Measurements from ENCODE around the gene SAMD14.

Gene SAMD14

DNA sequence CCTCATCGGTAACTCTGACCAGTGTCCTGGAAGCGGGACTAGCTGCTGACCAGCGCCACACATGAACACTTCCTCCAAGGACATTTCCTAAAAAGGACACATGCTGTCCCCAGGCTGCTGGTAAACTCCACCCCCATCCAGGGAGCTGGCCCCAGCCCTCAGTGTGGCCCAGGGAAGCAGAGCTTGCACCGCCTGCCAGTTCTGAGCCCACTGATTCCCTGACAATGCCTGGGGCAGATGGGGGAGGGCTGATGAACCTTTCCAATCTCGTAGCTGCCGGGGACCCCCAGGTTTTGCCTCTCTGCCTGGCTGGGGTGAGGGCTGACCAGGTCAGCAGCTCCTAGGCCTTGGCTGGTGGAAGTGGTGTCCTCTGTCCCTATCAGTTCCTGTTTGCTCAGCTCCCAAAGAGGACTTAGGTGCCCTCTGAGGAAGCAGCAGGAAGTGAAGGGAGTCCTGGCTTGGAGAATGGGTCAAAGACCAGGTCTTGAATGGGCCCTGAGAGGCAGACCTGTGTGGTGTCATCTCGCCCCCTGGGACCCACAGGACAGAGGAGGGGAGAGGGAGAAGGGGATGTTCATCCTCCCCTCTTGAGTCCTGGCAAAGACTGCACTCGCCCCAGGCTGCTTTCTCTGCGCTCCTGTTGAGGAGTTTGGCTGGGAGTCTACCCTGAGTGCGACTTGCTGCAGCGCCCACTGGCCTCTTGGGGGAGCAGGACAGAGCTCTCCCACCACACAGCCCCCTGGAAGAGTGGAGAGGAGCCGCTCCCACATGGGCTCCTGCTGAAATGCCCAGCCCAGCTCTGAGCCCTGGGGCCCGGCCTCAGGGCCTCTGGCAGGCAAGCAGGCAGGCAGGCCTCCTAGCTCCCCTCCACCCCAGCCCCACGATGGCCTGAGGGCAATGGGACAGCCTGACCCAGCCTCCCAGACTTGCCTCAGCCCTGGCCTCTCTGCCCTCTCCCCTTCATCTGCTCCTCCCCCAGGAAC, 18.0 kb downstream of the SAMD14 start:
- DNase-seq = no peak

DNA sequence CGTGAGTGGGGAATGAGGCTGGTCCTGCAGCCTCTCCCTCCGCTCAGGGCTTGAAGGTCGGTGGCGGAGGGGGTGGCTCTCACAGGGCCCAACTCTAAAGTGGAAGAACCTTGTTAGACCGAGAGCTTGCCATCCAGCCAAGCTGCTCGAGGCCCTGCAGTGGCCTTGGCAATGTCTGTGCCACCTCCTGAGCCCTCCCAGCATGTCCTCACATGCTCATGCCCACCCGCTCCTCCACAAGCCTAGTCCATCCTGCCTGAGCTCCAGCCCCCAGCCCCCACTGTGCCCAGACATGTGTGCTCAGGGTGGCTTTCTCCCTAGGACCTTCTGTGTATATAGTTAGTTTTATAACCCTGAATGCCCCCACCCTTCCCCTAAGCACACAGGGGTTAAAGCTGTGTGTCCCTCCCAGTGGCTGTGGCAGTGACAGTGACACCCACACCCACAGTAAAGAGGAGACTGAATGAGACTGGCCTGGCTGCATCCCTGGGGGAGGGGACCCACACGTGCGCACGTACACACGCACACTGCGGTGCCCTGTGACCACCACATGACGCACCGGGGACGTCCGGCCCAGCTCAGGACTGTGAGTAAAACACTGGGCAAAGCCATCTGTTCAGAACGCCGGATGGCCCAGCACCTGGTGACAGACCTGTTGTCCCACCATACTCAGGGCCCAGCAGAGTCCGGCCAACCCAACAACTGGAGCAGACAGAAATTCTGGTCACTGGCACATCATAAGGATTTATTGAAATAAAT, 19.2 kb downstream of the SAMD14 start:
- no peak for DNase-seq

DNA sequence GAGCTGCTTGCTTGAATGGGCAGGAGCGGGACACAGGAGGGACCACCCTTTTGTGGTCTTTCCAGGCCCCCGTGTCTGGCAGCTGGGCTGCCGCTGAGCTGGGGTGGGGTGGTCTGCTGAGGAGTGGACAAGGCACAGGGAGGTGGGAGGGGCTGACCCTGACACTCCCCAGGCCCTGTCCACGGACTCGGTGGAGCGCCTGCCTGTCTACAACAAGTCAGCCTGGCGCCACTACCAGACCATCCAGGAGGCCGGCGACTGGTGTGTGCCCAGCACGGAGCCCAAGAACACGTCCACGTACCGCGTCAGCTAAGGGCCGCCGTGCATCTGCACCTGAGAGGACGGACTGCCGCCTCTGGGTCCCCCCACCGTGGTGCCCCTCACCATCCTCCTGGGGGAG, 20.2 kb downstream of the SAMD14 start:
- DNase-seq = no peak

DNA sequence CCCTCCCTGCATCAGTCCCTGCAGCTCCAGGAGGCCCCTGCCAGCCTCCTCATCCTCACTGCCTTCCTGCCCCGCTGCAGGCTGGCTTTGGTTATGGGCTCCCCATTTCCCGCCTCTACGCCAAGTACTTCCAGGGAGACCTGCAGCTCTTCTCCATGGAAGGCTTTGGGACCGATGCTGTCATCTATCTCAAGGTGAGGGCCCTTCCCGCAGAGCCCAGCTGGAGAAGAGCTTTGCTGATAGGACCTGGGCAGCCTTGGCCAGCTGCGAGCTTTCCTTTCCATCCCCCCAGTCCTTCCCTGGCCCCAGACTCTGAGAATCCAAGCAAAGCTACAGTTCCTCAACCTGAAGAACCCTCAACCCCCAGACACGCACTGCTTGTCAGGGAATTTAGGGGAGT, 20.8 kb downstream of the SAMD14 start:
- DNase-seq = no peak

DNA sequence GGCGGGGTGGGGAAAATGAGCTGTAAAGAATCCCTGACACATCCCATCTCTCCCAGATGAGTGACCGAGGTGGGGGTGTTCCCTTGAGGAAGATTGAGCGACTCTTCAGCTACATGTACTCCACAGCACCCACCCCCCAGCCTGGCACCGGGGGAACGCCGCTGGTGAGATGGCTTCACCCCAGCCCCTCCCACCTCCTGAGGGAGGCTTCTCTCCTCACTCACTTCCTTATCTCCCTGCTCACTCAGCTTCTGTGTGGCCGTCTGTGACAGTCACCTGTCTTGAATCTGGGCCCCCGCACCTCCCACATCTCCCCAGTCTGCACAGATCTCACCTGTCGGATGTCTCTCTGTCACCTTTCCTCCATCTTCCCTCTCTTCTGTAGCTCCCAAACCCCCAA, 21.4 kb downstream of the SAMD14 start:
- DNase-seq = no peak

DNA sequence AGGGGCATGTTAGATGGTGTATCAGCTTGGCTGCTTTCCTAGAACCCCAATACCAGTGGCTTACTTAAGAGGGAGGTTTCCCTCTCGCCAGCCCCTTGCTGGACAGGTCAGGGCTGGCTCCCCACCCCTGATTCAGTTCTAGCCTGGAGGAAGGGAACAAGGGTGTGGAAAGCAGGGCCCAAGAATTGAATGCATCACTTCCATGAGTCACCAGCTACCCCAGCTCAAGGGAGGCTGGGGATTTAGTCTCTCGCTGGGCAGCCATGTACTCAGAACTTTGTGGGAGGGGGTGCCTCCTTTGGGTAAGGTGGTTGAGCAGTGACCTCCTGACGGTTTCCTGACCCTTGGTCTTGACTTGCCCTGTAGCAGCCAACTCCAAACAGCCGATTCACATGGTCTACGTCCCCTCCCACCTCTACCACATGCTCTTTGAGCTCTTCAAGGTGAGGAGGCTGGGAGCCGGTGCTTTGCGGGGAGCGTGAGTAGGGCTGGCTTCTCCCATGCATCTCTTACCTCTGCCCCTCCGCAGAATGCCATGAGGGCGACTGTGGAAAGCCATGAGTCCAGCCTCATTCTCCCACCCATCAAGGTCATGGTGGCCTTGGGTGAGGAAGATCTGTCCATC, 22.1 kb downstream of the SAMD14 start:
- DNase-seq = no peak

DNA sequence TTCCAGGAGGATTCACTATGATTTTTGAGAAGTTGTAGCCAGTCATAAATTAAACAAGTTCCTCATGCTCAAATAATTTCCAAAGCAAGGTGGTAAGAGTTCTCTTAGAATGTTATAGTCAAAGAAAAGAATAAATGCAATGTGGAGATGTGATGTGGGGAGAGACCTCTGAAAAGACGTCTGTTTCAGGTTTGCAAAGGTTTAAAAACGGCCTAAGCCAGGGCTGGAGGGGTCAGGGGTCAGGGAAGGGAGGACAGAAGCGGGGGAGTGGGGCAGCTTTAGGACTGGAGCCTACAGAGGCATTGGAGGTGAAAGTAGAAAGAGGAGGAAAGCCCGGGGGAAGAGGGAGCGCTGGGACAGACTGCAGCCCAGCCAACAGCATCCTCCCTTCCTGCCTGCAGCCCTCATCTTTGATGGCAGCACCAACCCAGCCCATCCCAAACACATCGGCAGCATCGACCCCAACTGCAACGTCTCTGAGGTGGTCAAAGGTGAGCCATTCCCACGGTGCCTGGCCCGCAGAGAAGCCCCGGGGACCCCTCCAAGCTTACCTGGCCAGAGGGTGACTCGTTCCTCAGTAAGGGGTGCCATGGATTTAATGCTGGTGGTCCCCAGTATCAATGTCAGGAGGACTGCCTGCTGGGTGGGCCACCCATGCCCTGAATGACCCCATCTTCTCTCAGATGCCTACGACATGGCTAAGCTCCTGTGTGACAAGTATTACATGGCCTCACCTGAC, 23.4 kb downstream of the SAMD14 start:
- DNase-seq = no peak

DNA sequence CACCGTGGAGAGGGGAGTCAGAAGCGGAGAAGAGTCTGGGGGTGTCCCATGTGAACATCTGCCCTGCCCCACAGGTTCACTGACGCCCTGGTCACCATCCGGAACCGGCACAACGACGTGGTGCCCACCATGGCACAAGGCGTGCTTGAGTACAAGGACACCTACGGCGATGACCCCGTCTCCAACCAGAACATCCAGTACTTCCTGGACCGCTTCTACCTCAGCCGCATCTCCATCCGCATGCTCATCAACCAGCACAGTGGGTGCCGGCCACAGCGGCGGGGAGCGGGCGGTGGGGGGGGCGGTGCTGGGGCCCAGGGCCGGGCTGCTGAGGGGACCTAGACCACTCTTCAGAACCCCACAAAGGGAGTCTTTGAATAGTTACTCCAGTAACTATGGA, 24.1 kb downstream of the SAMD14 start:
- DNase-seq = no peak

DNA sequence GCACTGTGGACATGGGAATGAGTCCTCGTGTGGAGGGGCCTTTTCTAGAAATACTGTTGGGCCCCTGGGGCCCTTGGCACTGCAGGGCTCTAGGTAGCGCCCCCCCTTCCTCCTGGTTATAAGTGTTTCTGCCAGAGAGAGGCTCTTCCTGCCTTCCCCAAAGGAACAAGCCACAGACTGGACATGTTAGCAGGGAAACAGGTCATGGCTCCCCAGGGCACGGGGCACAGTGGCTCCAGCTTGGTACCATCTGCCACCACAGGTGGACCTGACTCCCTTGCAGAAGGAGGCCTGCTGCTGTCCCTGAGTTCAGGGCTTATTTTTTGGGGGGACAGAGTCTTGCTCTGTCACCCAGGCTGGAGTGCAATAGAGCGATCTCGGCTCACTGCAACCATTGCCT, 26.0 kb downstream of the SAMD14 start:
- DNase-seq = no peak

DNA sequence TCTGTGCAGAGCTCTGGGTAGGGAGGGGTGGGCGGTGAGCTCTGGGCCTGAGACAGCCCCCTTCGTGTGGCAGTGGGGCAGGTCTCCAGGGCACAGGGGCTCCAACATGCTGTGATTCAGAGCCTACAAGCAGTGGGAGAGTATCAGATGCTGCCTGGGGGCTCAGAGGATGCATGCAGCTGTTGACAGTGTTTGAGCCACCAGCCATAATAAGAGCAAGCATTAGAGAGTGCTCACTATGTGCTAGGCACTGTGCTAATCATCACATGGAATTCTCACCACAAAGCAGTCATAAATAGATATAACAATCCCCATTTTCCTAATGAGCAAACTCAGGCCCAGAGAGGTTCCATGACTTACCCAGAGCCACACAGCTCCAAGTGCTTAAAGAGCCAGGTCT, 26.7 kb downstream of the SAMD14 start:
- DNase-seq = no peak

DNA sequence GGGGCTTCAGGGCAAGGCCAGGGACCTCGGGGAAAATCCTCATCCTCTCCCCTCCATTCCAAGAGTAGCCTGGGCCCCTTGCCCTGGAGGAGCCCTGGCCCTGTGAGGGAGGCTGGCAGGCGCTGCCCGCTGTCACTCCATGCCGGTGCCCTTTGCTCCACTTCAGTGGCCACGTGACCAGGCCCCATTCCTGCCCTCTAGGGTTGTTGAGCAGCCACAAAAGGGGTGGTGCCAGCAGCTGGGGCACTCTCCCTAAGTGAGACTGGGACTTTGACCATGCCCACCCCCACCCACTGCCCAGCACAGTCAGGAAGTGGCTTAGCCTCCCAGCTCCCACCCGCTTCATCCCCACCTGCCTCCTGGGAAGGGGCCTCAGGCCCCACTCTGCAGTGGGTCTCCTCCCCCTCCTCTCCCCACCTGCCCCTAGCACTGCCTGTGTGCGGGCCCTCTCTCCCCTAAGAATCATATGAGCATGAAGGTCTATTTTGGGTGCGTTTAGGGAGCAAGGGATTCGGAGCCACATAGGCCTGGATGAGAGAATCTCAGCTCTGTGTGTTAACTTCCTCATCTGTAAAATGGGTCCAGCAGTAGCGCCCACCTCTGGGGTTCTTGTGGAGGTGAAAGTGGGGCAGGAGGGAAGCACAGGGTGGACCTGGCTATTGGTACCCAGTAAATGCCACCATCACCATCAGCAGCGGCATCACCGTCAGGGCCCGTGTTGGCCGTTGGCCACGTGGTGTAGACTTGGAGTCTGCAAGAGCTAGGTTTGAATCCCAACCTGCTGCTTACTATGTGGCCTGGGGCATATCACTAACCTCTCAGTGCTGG, 27.6 kb downstream of the SAMD14 start:
- DNase-seq = no peak

DNA sequence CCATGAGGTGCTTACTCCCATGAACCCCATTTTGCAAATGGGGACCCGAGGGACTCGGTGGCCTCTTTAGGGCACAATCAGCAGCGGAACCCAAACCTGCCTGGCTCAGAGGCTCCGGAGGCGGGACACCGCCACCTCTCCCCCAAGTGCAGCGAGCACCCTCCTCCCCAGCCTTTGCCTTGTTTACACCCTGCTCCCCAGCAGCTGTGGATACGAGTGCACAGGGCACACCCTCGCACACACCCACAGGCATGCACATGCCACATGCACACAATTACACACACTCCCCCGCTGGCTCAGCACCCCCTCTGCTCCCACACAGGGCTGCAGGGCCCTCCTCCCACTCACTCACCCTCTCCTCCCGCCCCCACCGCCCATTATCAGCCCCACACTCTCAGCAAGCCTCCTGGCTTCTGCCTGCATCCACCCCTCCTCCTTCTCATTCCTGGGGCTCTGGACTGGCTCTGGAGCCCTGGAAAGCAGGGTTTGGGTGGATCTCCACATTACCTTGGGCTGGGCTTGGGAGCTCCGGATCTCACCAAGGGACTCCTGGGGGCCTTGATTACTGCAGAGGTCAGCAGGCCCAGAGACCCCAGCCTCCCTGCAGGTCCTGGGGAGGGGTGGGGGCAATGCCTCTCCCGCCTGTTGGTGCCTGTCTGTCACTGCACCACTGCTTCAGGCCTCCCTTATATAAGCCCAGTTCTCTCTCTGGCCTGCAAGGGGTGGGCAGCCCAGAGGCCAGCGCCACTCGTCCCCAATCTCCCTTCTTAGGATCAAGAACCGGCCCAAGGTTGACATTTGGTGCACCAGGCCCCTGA, 28.4 kb downstream of the SAMD14 start:
- DNase-seq = no peak

DNA sequence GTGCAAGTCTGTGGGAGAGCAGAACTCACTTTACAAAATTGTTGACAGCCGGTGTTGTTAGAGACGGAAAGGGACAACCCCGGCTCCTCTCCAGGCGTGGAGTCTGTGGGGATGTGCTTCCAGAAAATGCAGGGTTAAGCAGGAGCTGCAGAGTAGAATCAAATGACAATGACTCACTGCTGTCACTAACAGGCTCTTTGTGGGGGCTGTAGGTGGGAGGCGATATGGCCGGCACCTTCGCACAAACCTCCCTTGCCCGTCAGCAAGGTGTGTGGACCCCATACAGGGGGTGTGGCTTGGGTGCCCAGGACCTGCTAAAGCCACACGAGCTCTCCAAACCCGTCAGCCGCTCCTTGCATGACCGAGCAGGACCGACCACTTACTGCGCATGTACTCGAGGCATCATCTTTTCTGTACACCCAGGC, 29.0 kb downstream of the SAMD14 start:
- no peak for DNase-seq

DNA sequence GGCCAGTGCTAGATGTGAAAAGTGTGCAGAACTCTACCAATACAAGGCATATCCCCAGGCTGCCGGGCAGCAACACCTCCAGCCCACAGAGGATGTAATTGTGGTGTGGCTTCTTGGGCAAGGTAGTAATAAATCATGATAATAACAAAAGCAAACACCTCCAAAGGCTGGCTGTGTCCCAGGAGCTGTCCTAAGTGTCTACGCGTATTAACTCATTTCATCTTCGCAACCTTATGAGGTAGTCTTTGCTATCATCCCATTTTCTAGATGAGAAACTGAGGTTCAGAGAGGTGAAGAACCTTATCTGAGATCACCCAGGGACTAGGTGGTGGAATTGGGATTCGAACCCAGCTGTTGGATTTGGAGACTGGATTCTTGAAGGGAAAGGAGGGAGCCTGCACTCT, 29.5 kb downstream of the SAMD14 start:
- no peak for DNase-seq

DNA sequence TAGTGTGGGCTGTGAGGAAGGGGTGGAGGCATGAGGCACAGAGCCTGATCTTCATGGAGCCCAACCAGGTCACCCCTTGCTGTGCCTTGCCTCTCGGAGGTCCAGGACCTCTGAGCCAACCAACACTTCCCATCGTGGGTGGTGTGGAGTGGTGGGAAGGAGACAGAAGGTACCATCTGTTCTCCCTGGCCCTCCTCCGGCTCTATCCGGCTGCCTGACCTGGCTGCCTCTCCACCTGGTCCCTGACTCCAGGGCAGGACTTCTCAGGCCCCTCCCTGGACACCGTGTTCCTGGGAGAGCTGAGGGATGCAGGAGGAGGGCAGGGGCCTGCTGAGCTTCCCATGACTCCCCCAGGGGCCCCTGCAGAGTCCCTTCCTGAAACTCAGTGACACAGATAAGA, 31.0 kb downstream of the SAMD14 start:
- no peak for DNase-seq

DNA sequence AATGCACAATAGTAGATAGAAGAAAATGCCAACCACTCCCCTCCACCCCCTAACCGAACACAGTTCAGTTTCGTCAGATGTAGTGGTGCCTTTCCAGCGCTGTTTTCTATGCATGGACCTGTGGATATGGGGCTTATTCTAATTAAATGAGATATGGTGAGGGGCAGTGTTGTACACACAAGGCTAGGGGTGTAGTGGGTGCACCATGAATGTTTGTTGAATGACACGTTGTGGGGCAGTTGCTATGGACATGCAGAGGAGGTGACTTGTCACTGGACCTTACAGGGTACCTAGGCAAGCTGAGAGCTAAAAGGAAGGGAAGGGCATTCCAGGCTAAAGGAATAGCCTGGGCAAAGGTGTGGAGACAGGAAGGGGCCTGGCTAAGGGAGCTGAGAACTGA, 31.4 kb downstream of the SAMD14 start:
- no peak for DNase-seq

DNA sequence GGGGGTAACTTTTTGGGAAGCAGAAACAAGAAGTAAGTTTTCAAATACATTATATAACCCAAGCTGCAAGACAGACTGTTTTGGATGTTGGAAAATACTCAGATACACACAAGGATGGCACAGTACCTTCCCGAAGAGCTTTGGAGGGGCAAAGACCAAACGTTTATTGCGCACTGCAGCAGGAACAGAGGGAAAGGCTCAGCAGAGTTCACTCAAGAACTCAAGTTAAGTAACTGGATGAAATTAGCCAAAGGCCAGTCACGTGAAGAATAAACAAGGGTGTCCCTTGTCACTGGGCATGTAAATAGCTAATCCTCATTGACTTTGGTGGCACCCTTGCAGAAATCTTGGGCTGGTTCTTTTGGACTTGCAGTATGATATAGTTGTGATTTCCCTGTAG, 32.0 kb downstream of the SAMD14 start:
- no peak for DNase-seq

DNA sequence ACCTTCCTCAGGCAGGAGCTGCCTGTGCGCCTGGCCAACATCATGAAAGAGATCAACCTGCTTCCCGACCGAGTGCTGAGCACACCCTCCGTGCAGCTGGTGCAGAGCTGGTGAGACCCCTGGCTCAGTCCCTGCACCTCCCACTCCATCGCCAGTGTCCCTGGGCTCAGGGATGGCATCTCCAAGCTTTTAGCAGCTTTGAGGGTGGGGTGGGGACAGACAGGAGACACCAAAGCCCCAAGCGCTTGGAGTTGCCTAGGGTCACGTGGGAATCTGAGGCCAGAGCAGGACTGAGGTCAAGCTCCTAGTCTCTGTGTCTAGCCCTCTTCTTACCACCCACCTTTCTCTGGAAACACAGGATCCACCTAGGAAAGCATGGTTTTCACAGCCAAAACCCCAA, 32.5 kb downstream of the SAMD14 start:
- DNase-seq = no peak

DNA sequence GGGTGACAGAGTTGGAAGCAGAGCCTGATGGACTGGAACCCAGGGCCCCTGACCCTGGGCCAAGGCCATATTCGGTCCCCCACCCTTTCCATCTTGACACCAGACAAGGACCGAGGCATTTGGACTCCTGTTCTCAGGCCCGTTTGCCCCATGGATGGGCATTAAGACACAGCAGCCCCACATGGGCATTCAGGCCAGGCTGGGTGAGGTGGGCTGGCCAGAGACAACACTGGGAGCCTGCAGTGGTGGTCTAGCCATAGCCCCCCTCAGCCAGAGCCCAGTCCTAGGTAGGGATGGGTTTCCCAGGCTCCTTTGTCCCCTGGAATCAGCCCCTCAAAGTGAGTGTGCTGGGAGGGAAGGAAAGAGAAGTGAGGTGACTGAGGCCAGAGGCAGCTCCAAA, 33.2 kb downstream of the SAMD14 start:
- no peak for DNase-seq

DNA sequence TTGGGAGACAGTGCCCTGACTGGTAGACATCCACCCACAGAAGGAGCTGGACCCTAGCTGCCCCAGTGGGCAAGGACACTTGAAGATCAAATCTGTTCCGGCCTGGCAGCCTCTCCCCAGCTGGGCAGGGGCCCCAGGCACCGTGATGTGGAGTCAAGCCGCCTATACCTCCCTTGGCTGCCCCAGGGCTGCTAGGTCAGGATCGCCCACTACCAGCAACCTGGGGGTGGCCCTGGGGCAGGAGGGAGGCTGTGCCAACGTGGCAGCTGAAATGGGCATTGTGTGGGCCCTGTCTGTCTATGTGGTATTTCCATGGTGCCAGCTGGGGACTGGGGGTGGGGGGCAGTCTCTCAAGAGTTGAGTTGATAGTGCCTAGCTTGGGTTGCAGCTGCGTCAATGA, 33.9 kb downstream of the SAMD14 start:
- DNase-seq = no peak

DNA sequence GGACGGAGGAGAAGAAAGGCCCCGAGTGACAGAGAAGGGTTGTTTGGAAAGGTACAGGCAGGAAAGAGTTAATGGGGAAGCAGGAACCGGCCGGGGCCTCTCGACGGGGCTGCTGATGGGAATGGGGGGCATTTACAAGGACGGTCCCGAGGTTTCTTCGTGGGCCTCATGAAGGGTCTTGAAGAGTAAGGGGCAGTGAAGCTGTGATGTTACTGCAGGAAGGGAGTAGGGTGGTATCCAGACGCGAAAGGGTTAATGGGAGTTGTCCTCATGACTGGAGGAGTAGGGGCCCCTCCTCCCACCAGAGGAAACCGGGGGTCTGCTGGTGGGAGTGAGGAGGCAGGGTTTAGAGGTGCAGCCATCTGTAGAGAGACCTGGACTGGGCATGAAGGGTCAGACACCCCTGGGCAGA, 34.3 kb downstream of the SAMD14 start:
- no peak for DNase-seq

Measured in activated CD4-positive, alpha-beta T cell treated with anti-CD3 and anti-CD28 coated beads, Interleukin-2, amount 50 U/mL, for 4 hours (primary cell).